IMR-90 (cell line): ENCODE results near the gene OR51S1. TPM values are rescaled to one million over a fixed set of nuclear protein-coding genes. Genes with fewer than 3 reads are reported as not detected.

Experiments
- ATAC-seq: fragments of 200-7000 bp; cut with Tn5 transposase; 2 replicates; pipeline ENCODE4 v1.9.1; 2020; ENCODE audit warnings: low read depth, mild to moderate bottlenecking, moderate library complexity
- BruUV-seq: library from RNA; stranded (reverse); fragments of 400-500 nt; replicated peaks from 2 replicates; lab custom pipeline; 2021; lab: Mats Ljungman, UMichigan
- CTCF ChIA-PET: fragments of 300-600 bp; formaldehyde crosslinking; extraction: SDS; loops from one replicate; lab custom pipeline; 2021; ENCODE audit warnings: antibody characterized with exemption; lab: Yijun Ruan, JAX
- POLR2A ChIA-PET: fragments of 300-600 bp; sonication (Branson Sonifier 250); formaldehyde crosslinking; loops from one replicate; lab custom pipeline; 2022; ENCODE audit warnings: antibody characterized with exemption; ENCODE audit not compliant: unreplicated experiment; lab: Charles Lee
- DNase-seq: peaks from one replicate; pipeline ENCODE4 v3.0.0; 2013
- H2AFZ ChIP-seq: replicated peaks from 2 replicates; pipeline ENCODE3; 2013; ENCODE audit warnings: low read length, mild to moderate bottlenecking; ENCODE audit not compliant: poor library complexity
- H2AK5ac ChIP-seq: 2 replicates; pipeline ENCODE4 v1.6.1; 2013; ENCODE audit warnings: low read depth, low read length, inconsistent platforms
- H2AK9ac ChIP-seq: replicated peaks from 2 replicates; pipeline ENCODE3; 2013; ENCODE audit warnings: mild to moderate bottlenecking, low read depth, low read length, moderate library complexity; ENCODE audit not compliant: poor library complexity
- H2BK120ac ChIP-seq: 2 replicates; pipeline ENCODE4 v1.6.1; 2013; ENCODE audit warnings: low read depth, low read length, inconsistent platforms
- H2BK15ac ChIP-seq: 3 replicates; pipeline ENCODE4 v1.6.1; 2013; ENCODE audit warnings: low read depth, low read length, inconsistent platforms
- H2BK20ac ChIP-seq: 2 replicates; pipeline ENCODE4 v1.6.1; 2013; ENCODE audit warnings: low read depth, mild to moderate bottlenecking, inconsistent platforms, low read length, moderate library complexity
- H2BK5ac ChIP-seq: 2 replicates; pipeline ENCODE4 v1.6.1; 2013; ENCODE audit warnings: mild to moderate bottlenecking, low read depth, low read length, inconsistent platforms; ENCODE audit not compliant: poor library complexity, severe bottlenecking
- H3K14ac ChIP-seq: replicated peaks from 2 replicates; pipeline ENCODE4 v1.6.1; 2013; ENCODE audit warnings: low read depth, low read length, inconsistent platforms
- H3K18ac ChIP-seq: 2 replicates; pipeline ENCODE4 v1.6.1; 2013; ENCODE audit warnings: low read depth, low read length, control low read depth
- H3K23ac ChIP-seq: 2 replicates; pipeline ENCODE4 v1.6.1; 2013; ENCODE audit warnings: low read depth, low read length, inconsistent platforms
- H3K27ac ChIP-seq: 2 replicates; pipeline ENCODE4 v1.5.1; 2013; ENCODE audit warnings: mild to moderate bottlenecking, control low read depth, low read length; ENCODE audit not compliant: insufficient read depth
- H3K27me3 ChIP-seq: 2 replicates; pipeline ENCODE4 v1.6.1; 2013; ENCODE audit warnings: low read length; ENCODE audit not compliant: control insufficient read depth, insufficient read depth
- H3K36me3 ChIP-seq: 2 replicates; pipeline ENCODE4 v1.6.1; 2013; ENCODE audit warnings: low read length, mixed read lengths; ENCODE audit not compliant: control insufficient read depth, insufficient read depth
- H3K4ac ChIP-seq: 2 replicates; pipeline ENCODE4 v1.6.1; 2013; ENCODE audit warnings: low read depth, low read length, inconsistent platforms
- H3K4me1 ChIP-seq: 2 replicates; pipeline ENCODE4 v1.6.1; 2013; ENCODE audit warnings: low read length, mixed read lengths; ENCODE audit not compliant: control insufficient read depth, insufficient read depth
- H3K4me2 ChIP-seq: 2 replicates; pipeline ENCODE4 v1.6.1; 2013; ENCODE audit warnings: low read depth, mild to moderate bottlenecking, control low read depth, low read length, moderate library complexity
- H3K4me3 ChIP-seq: 2 replicates; pipeline ENCODE4 v1.5.1; 2013; ENCODE audit warnings: low read depth, mild to moderate bottlenecking, control low read depth, low read length, moderate library complexity; ENCODE audit not compliant: insufficient read depth
- H3K56ac ChIP-seq: 2 replicates; pipeline ENCODE4 v1.6.1; 2013; ENCODE audit warnings: low read length, inconsistent platforms; ENCODE audit not compliant: insufficient read depth; ENCODE audit errors: extremely low read depth
- H3K79me1 ChIP-seq, 2 experiments: 2 replicates each; pipeline ENCODE4 v1.6.1; 2013; ENCODE audit warnings: low read length in 2 of 2, inconsistent platforms in 1 of 2, low read depth in 1 of 2
- H3K9ac ChIP-seq: 2 replicates; pipeline ENCODE4 v1.6.1; 2013; ENCODE audit warnings: low read depth, low read length, control low read depth
- H3K9me1 ChIP-seq: 2 replicates; pipeline ENCODE4 v1.6.1; 2013; ENCODE audit warnings: low read length, inconsistent platforms; ENCODE audit not compliant: insufficient read depth
- H3K9me3 ChIP-seq: 2 replicates; pipeline ENCODE4 v1.6.1; 2013; ENCODE audit warnings: low read length; ENCODE audit not compliant: control insufficient read depth, insufficient read depth
- H4K20me1 ChIP-seq: 2 replicates; pipeline ENCODE4 v1.6.1; 2013; ENCODE audit warnings: low read length, inconsistent platforms; ENCODE audit not compliant: insufficient read depth
- H4K5ac ChIP-seq: 2 replicates; pipeline ENCODE4 v1.6.1; 2013; ENCODE audit warnings: mild to moderate bottlenecking, low read depth, low read length, control low read depth
- H4K8ac ChIP-seq, 2 experiments: 2 replicates each; pipeline ENCODE4 v1.6.1; 2013; ENCODE audit warnings: low read depth in 2 of 2, low read length in 2 of 2, control low read depth in 1 of 2, inconsistent platforms in 1 of 2
- H4K91ac ChIP-seq: 2 replicates; pipeline ENCODE4 v1.6.1; 2013; ENCODE audit warnings: low read depth, low read length, inconsistent platforms; ENCODE audit not compliant: insufficient read depth
- BHLHE40 ChIP-seq: fragments of 150-350 bp; IDR thresholded peaks from 2 replicates; pipeline ENCODE4 v1.6.1; 2016; ENCODE audit warnings: mild to moderate bottlenecking, low read depth, low read length
- FOS ChIP-seq: fragments of 150-350 bp; IDR thresholded peaks from 2 replicates; pipeline ENCODE4 v1.6.1; 2016; ENCODE audit warnings: low read depth, low read length
- MXI1 ChIP-seq: IDR thresholded peaks from 2 replicates; pipeline ENCODE4 v1.6.1; 2012; ENCODE audit warnings: low read depth, mild to moderate bottlenecking, low read length, moderate library complexity, borderline replicate concordance
- SMC3 ChIP-seq: fragments of 150-350 bp; IDR thresholded peaks from 2 replicates; pipeline ENCODE4 v1.6.1; 2016; ENCODE audit warnings: low read depth, mild to moderate bottlenecking, antibody characterized with exemption, low read length, moderate library complexity
- WGBS, 2 experiments: methylation state at CpG; one replicate each; pipeline versions ENCODE4 v1.1.5 to v1.1.7; 2013; ENCODE audit warnings: missing lambda C conversion rate in 2 of 2; ENCODE audit not compliant: insufficient read length in 1 of 2; ENCODE audit errors: extremely low coverage in 2 of 2; 5-methylcytosine and 5-hydroxymethylcytosine counted together
- dilution Hi-C: fragments of 300-500 bp; cut with HindIII; formaldehyde crosslinking; loops from one replicate; pipeline ENCODE4 v1.14.3; 2018; ENCODE audit warnings: low sequenced_read_pairs; ENCODE audit not compliant: unreplicated experiment
- in situ Hi-C: fragments of 300-500 bp; cut with MboI; formaldehyde crosslinking; loops from 3 replicates; pipeline ENCODE4 v1.14.3; 2019; ENCODE audit warnings: low sequenced_read_pairs, inconsistent platforms, mixed read lengths
- intact Hi-C: fragments of 100-400 bp; cut with micrococcal nuclease; formaldehyde crosslinking; loops from 2 replicates; pipeline ENCODE4 v1.10.0; 2022
- polyA plus RNA-seq, 3 experiments: library from polyadenylated mRNA; depleted of rRNA; stranded (reverse); fragments of >200 nt; gene quantifications; 2 replicates each; pipeline ENCODE4 v1.2.3, GENCODE V29; 2012; ENCODE audit warnings: low replicate concordance in 1 of 3
- total RNA-seq: library from RNA; depleted of rRNA; stranded (reverse); fragments of >200 nt; gene quantifications from 2 replicates; pipeline ENCODE4 v1.2.3, GENCODE V29; 2012

Gene OR51S1
- total and polyA plus RNA-seq, 2 of the 4 experiments (the other 2 are of a cell fraction), result not detected

DNA sequence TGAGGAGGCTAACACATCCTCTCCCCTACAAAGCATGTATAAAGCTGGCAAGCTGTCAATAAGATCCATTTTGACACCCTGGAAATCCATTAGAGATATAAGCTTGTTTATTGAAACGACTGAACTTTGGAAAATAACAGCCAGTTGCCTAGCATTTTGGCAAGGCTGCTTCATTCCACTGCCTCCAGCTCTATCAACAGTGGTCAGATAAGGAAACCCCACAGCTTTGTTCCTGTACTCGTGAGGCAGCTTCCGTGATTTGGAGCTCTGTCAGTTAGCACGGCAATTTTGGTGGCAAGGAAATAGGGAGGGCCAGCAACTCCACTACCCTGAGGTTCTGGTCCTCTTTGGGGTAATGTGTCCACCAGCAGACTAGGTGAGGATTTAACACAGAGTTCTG is 2.0 kb upstream of the OR51S1 start:
- in situ Hi-C loops (no loop called here), dilution Hi-C loops (no loop called here), intact Hi-C loops (no loop called here)
- H4K91ac ChIP-seq, result no peak overlapping the region
- H3K56ac ChIP-seq, result no peak overlapping the region
- H3K18ac ChIP-seq, result no peak overlapping the region
- no peaks in the 10 kb centered on the region for H3K4me1 ChIP-seq
- no peaks in the 10 kb centered on the region for H3K9me3 ChIP-seq
- no peaks in the 10 kb centered on the region for H4K20me1 ChIP-seq
- no CpG with 5 or more reads among the region's 4 CpGs for WGBS, 2 experiments
- no peak overlapping the region for H4K8ac ChIP-seq
- no peak overlapping the region for H3K4me2 ChIP-seq
- no peak for TF ChIP-seq MXI1
- peak; percentile 48; the same call in 1 of the 2 replicates for TF ChIP-seq BHLHE40
- TF ChIP-seq FOS, result no peak
- no peak for TF ChIP-seq SMC3
- no peaks in the 10 kb centered on the region for H3K36me3 ChIP-seq
- no peak overlapping the region for H3K23ac ChIP-seq
- H3K9ac ChIP-seq, result no peak overlapping the region
- H2AK9ac ChIP-seq, result peak overlapping the region; percentile 82
- POLR2A ChIA-PET, result no interaction called here
- H2BK15ac ChIP-seq, result no peak overlapping the region
- no peak overlapping the region for H2AK5ac ChIP-seq
- H3K14ac ChIP-seq, result no peak overlapping the region
- peak overlapping the region; percentile 9 for H2AFZ ChIP-seq
- H3K79me1 ChIP-seq, result no peaks in the 10 kb centered on the region
- H2BK5ac ChIP-seq, result no peak overlapping the region
- DNase-seq, result peak; percentile 47
- no peak overlapping the region for H3K4me3 ChIP-seq
- H4K5ac ChIP-seq, result no peak overlapping the region
- no peaks in the 10 kb centered on the region for H3K9me1 ChIP-seq
- no peak overlapping the region for H2BK120ac ChIP-seq
- no TSS peak for BruUV-seq
- no peak overlapping the region for H3K27ac ChIP-seq
- H2BK20ac ChIP-seq, result no peak overlapping the region
- ATAC-seq, result peak; percentile 61
- CTCF ChIA-PET, result no interaction called here
- H3K4ac ChIP-seq, result no peak overlapping the region
- H3K27me3 ChIP-seq, result no peaks in the 10 kb centered on the region
